ENCODE data around the gene CDH26. TPM values are rescaled to one million over a fixed set of nuclear protein-coding genes. Genes with fewer than 3 reads are reported as not detected.

Gene CDH26
- total and polyA plus RNA-seq, 4 experiments from 2014 or later, result 0.55 to 4.4 (median 4.1) TPM; not detected in 1

- H3K27ac Mint-ChIP-seq, result peak overlapping the region; percentile 68 to 94 (median 83)
- H3K27me3 Mint-ChIP-seq, result no peaks in the 10 kb centered on the region
- H3K9me3 Mint-ChIP-seq, result no peaks in the 10 kb centered on the region
- Histone ChIP-seq H3K4me1 (ENCODE audit: insufficient read depth, low read length) (peaks cover 48% of the 10 kb centered on the region), H3K27ac (ENCODE audit: low read depth, low read length) (peak overlapping the region; percentile 35), H3K4me3 (ENCODE audit: low read length in 2 of 2) (peak overlapping the region; percentile 44 to 53), H3K27me3 (ENCODE audit: insufficient read depth, low read length) (no peaks in the 10 kb centered on the region), H3K36me3 (ENCODE audit: insufficient read depth, low read length) (no peaks in the 10 kb centered on the region), H3K9me3 (ENCODE audit: control insufficient read depth in 1 of 2, low read length in 2 of 2) (no peaks in the 10 kb centered on the region)
- ChIA-PET CTCF (ENCODE audit: partially characterized antibody) (interaction anchor here (3.8 to 4.1 kb wide), 2 partner anchors 207 to 1174 kb away, joined by 24 to 65 read pairs; no protein-coding TSS in a partner anchor), POLR2A (ENCODE audit: partially characterized antibody) (interaction anchor here (0.7 to 4.6 kb wide), 2 partner anchors 109 to 115 kb away, joined by 3 to 20 read pairs; partner anchors contain the start of genes FAM217B and PPP1R3D)
- H3K4me3 Mint-ChIP-seq, result peak overlapping the region; percentile 79 to 91 (median 85)
- no peak for DNase-seq
- peaks cover 39 to 60% (median 47%) of the 10 kb centered on the region in 4 donors for H3K4me1 Mint-ChIP-seq
- H3K36me3 Mint-ChIP-seq, result no peaks in the 10 kb centered on the region
- intact Hi-C loops (cut with micrococcal nuclease), result loop anchor here (5.0 kb wide), 1 partner anchor 1842 kb away; no protein-coding TSS in a partner anchor
Measured at GRCh38 chr20:60054716-60055634, 96.8 kb downstream of the CDH26 start.

DNA sequence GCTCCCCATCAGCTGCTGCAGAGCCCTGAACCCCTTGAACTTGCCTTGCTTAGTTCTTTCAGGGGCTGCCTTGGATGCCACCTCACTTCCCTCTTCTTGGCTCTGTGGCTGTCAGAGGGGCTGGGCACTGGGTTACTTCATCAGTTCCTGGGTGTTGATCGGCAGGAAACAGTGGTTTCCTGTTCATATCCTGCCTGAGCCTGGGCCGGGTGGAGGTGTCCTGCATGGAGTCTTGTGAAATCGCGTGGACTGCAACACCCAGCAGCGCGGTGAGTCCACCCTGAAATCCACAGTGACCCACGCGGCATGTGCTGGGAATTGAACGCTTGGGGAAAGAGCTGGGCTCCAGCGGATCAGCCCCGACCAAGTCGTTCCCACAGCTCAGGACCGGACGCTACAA is 97.5 kb downstream of the CDH26 start:
- Histone ChIP-seq H3K36me3 (ENCODE audit: insufficient read depth, low read length) (no peaks in the 10 kb centered on the region), H3K27ac (ENCODE audit: low read depth, low read length) (peak overlapping the region; percentile 35), H3K9me3 (ENCODE audit: control insufficient read depth in 1 of 2, low read length in 2 of 2) (no peaks in the 10 kb centered on the region), H3K4me3 (ENCODE audit: low read length in 2 of 2) (peak overlapping the region; percentile 44 to 53), H3K27me3 (ENCODE audit: insufficient read depth, low read length) (no peaks in the 10 kb centered on the region), H3K4me1 (ENCODE audit: insufficient read depth, low read length) (peaks cover 48% of the 10 kb centered on the region)
- peak overlapping the region; percentile 68 to 94 (median 83) for H3K27ac Mint-ChIP-seq
- no peaks in the 10 kb centered on the region for H3K27me3 Mint-ChIP-seq
- intact Hi-C loops (cut with micrococcal nuclease), result loop anchor here (2.0 to 5.0 kb wide), 3 partner anchors 107 to 1842 kb away; partner anchors contain the start of genes FAM217B and PPP1R3D
- H3K4me3 Mint-ChIP-seq, result peak overlapping the region; percentile 79 to 91 (median 85)
- ChIA-PET POLR2A (ENCODE audit: partially characterized antibody) (interaction anchor here (0.7 to 4.6 kb wide), 3 partner anchors 109 to 121 kb away, joined by 3 to 20 read pairs (median 5); partner anchors contain the start of genes FAM217B, PPP1R3D and SYCP2), CTCF (ENCODE audit: partially characterized antibody) (interaction anchor here (3.5 to 4.1 kb wide), 3 partner anchors 106 to 1173 kb away, joined by 17 to 65 read pairs (median 24); no protein-coding TSS in a partner anchor)
- DNase-seq, result peak; percentile 47 to 68 (median 55)
- peaks cover 41 to 68% (median 52%) of the 10 kb centered on the region in 4 donors for H3K4me1 Mint-ChIP-seq
- no peaks in the 10 kb centered on the region for H3K36me3 Mint-ChIP-seq
- H3K9me3 Mint-ChIP-seq, result no peaks in the 10 kb centered on the region

DNA sequence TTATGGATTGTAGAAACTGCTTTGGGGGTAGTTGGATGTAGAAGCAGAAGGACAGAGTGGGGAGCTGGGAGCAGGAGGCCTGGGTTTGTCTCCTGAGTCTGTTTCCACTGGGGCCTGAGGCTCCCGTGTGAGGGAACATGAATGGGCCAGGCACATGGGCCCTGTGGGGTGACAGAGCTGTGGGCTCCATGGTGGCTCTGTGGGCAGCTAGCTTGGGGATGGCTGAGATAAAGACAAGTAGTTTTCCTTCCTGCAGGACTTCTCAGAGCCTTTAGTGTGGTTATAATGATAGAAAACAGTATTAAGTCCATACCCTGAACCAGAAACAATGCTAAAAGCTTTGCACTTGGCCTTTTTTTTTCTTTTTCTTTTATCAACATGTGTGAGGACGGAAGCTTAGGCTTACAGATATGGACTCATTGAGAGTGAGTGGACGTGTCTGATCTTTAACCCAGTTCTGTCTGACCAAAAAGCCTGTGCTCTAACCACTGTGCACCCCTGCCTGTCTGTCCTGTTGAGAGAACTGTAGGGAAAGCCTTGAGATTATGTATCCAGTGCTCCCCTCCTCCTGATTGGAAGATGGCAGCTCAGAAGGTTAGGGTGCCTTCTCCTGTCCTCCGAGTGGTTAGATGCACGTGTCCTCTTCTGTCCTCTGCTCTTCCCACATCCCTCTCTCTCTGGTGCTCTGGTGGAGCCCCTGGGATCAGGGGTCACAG is 98.3 kb downstream of the CDH26 start:
- H3K4me3 ChIP-seq (ENCODE audit: low read length in 2 of 2), result peak overlapping the region; percentile 44 to 53
- Mint-ChIP-seq H3K4me1 (peaks cover 43 to 74% (median 54%) of the 10 kb centered on the region in 4 donors), H3K9me3 (no peaks in the 10 kb centered on the region), H3K4me3 (peak overlapping the region; percentile 79 to 91 (median 85)), H3K36me3 (peaks cover 0 to under 1% of the 10 kb centered on the region in 2 donors), H3K27ac (peak overlapping the region; percentile 68 to 94 (median 86)), H3K27me3 (no peaks in the 10 kb centered on the region)
- intact Hi-C loops (cut with micrococcal nuclease), result loop anchor here (2.0 to 5.0 kb wide), 3 partner anchors 108 to 1841 kb away; partner anchors contain the start of genes FAM217B and PPP1R3D
- H3K4me1 ChIP-seq (ENCODE audit: insufficient read depth, low read length), result peaks cover 48% of the 10 kb centered on the region
- POLR2A ChIA-PET (ENCODE audit: partially characterized antibody), result interaction anchor here (0.9 to 4.6 kb wide), 4 partner anchors 106 to 206 kb away, joined by 5 to 20 read pairs (median 5); partner anchors contain the start of genes FAM217B, PPP1R3D and SYCP2
- DNase-seq, result peak in 1 of 5 donors; percentile 3
- H3K9me3 ChIP-seq (ENCODE audit: control insufficient read depth in 1 of 2, low read length in 2 of 2), result no peaks in the 10 kb centered on the region
- H3K27ac ChIP-seq (ENCODE audit: low read depth, low read length), result peak overlapping the region; percentile 35
- no peaks in the 10 kb centered on the region for H3K27me3 ChIP-seq (ENCODE audit: insufficient read depth, low read length)
- H3K36me3 ChIP-seq (ENCODE audit: insufficient read depth, low read length), result no peaks in the 10 kb centered on the region
- CTCF ChIA-PET (ENCODE audit: partially characterized antibody), result interaction anchor here (0.6 to 4.1 kb wide), 17 partner anchors 9 to 1840 kb away, joined by 3 to 65 read pairs (median 4); partner anchors contain the start of genes FAM217B and PPP1R3D

DNA sequence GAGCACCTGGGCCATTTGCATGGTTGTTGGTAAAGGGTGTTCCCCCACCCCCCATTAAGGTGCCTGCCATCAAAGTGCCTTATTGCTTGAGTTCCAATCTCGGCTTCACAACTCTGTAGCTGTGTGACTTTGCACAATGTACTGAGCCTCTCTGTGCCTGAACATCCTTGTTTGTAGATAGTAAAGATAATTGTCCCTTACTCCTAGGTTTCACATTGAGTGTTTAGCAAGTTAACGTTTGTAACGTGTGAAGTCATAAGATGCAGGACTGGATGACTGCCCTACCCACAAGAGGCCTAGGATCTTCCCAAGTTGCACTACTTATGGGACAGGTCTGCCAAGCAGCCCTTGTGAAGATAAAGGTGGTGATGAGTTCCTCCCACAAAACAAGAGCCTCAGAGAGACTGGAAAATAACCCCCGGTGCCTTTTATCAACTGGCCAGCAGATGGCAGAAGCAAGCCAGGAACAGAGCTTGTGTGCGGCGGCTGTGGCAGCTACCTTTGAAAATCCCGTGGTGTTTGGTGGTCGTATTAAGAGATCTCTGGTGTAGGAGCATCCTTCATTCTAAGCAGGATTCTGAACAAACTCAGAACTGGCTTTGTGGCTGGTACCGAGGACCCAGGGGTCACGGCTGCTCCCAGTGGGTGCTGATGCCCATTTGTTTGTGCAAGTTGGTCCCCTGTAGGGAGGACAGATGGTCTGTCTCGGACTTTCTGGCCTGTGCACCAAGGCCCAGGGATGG is 99.1 kb downstream of the CDH26 start:
- H3K4me1 ChIP-seq (ENCODE audit: insufficient read depth, low read length), result peaks cover 48% of the 10 kb centered on the region
- Mint-ChIP-seq H3K4me3 (peak overlapping the region; percentile 79 to 91 (median 85)), H3K4me1 (peaks cover 48 to 81% (median 60%) of the 10 kb centered on the region in 4 donors)

GRCh38 chr20:60057866-60058807 is 99.9 kb downstream of the CDH26 start:
- DNase-seq, result peak; percentile 12 to 46 (median 19)
- peaks cover 49% of the 10 kb centered on the region for H3K4me1 ChIP-seq (ENCODE audit: insufficient read depth, low read length)
- peak overlapping the region; percentile 68 to 92 (median 90) for H3K27ac Mint-ChIP-seq
- no peaks in the 10 kb centered on the region for H3K9me3 Mint-ChIP-seq
- peak overlapping the region; percentile 35 for H3K27ac ChIP-seq (ENCODE audit: low read depth, low read length)
- no peaks in the 10 kb centered on the region for H3K27me3 Mint-ChIP-seq
- ChIA-PET POLR2A (ENCODE audit: partially characterized antibody) (interaction anchor here (1.4 to 4.6 kb wide), 2 partner anchors 118 to 205 kb away, joined by 5 to 20 read pairs; partner anchors contain the start of genes FAM217B and PPP1R3D), CTCF (ENCODE audit: partially characterized antibody) (interaction anchor here (0.8 to 4.1 kb wide), 29 partner anchors 8 to 1843 kb away, joined by 3 to 65 read pairs (median 4); partner anchors contain the start of genes FAM217B and PPP1R3D)
- peaks cover 46 to 85% (median 65%) of the 10 kb centered on the region in 4 donors for H3K4me1 Mint-ChIP-seq
- no peaks in the 10 kb centered on the region for H3K9me3 ChIP-seq (ENCODE audit: control insufficient read depth in 1 of 2, low read length in 2 of 2)
- H3K36me3 Mint-ChIP-seq, result peaks cover 0 to 3% of the 10 kb centered on the region in 2 donors
- peak overlapping the region in 1 of 2 donors; percentile 8 for H3K4me3 ChIP-seq (ENCODE audit: low read length in 2 of 2)
- H3K36me3 ChIP-seq (ENCODE audit: insufficient read depth, low read length), result no peaks in the 10 kb centered on the region
- peak overlapping the region; percentile 55 to 91 (median 85) for H3K4me3 Mint-ChIP-seq
- intact Hi-C loops (cut with micrococcal nuclease), result loop anchor here (2.0 to 5.0 kb wide), 3 partner anchors 109 to 1839 kb away; partner anchors contain the start of genes FAM217B and PPP1R3D
- no peaks in the 10 kb centered on the region for H3K27me3 ChIP-seq (ENCODE audit: insufficient read depth, low read length)

More for the DNA sequence above, 99.1 kb downstream of the CDH26 start:
- DNase-seq, result peak; percentile 68 to 71 (median 70)
- no peaks in the 10 kb centered on the region for H3K27me3 ChIP-seq (ENCODE audit: insufficient read depth, low read length)
- H3K9me3 ChIP-seq (ENCODE audit: control insufficient read depth in 1 of 2, low read length in 2 of 2), result no peaks in the 10 kb centered on the region
- peak overlapping the region; percentile 68 to 92 (median 90) for H3K27ac Mint-ChIP-seq
- ChIA-PET CTCF (ENCODE audit: partially characterized antibody) (interaction anchor here (0.6 to 4.1 kb wide), 31 partner anchors 8 to 1844 kb away, joined by 3 to 65 read pairs (median 4); partner anchors contain the start of genes FAM217B and PPP1R3D), POLR2A (ENCODE audit: partially characterized antibody) (interaction anchor here (0.9 to 4.6 kb wide), 3 partner anchors 107 to 206 kb away, joined by 5 to 20 read pairs (median 5); partner anchors contain the start of genes FAM217B and PPP1R3D)
- no peaks in the 10 kb centered on the region for H3K36me3 ChIP-seq (ENCODE audit: insufficient read depth, low read length)
- H3K36me3 Mint-ChIP-seq, result peaks cover 0 to 3% of the 10 kb centered on the region in 2 donors
- no peaks in the 10 kb centered on the region for H3K9me3 Mint-ChIP-seq
- intact Hi-C loops (cut with micrococcal nuclease), result loop anchor here (2.0 to 5.0 kb wide), 3 partner anchors 108 to 1840 kb away; partner anchors contain the start of genes FAM217B and PPP1R3D
- peak overlapping the region; percentile 35 for H3K27ac ChIP-seq (ENCODE audit: low read depth, low read length)
- no peaks in the 10 kb centered on the region for H3K27me3 Mint-ChIP-seq
- H3K4me3 ChIP-seq (ENCODE audit: low read length in 2 of 2), result peak overlapping the region in 1 of 2 donors; percentile 53

Measured in CD4-positive, alpha-beta memory T cell (primary cell).